Skeletal muscle satellite cell (primary cell): Measurements from ENCODE around the gene FYN.

ENCODE experiments used
- H3K27me3 ChIP-seq: 2 replicates; pipeline ENCODE4 v1.7.0; 2013; ENCODE audit warnings: low read length; ENCODE audit not compliant: control insufficient read depth, insufficient read depth
- H3K36me3 ChIP-seq: 2 replicates; pipeline ENCODE4 v1.7.0; 2013; ENCODE audit warnings: mild to moderate bottlenecking, control low read depth, low read length; ENCODE audit not compliant: insufficient read depth
- H3K4me1 ChIP-seq: 2 replicates; pipeline ENCODE4 v1.7.0; 2013; ENCODE audit warnings: low read length; ENCODE audit not compliant: control insufficient read depth, insufficient read depth
- H3K4me2 ChIP-seq: 2 replicates; pipeline ENCODE4 v1.7.0; 2013; ENCODE audit warnings: mild to moderate bottlenecking, low read length
- H3K4me3 ChIP-seq: 2 replicates; pipeline ENCODE4 v1.7.0; 2013; ENCODE audit warnings: low read length
- H3K9ac ChIP-seq: 2 replicates; pipeline ENCODE4 v1.7.0; 2013; ENCODE audit warnings: mild to moderate bottlenecking, low read depth, low read length, moderate library complexity
- H3K9me3 ChIP-seq: replicated peaks from 2 replicates; pipeline ENCODE4 v1.7.0; 2013; ENCODE audit warnings: mild to moderate bottlenecking, control low read depth, low read length

The FYN gene

GRCh38 chr6:111631903-111632460 lies 241.3 kb downstream of the FYN start:
- Histone ChIP-seq H3K9ac (no peak overlapping the region), H3K9me3 (no peaks in the 10 kb centered on the region), H3K36me3 (no peaks in the 10 kb centered on the region), H3K4me2 (no peak overlapping the region), H3K4me3 (no peak overlapping the region), H3K4me1 (no peaks in the 10 kb centered on the region), H3K27me3 (no peaks in the 10 kb centered on the region)

- Histone ChIP-seq H3K27me3 (no peaks in the 10 kb centered on the region), H3K9me3 (no peaks in the 10 kb centered on the region), H3K4me1 (peaks cover 8% of the 10 kb centered on the region), H3K36me3 (no peaks in the 10 kb centered on the region), H3K9ac (no peak overlapping the region), H3K4me3 (no peak overlapping the region), H3K4me2 (no peak overlapping the region)
Measured at GRCh38 chr6:111631018-111631417, 242.2 kb downstream of the FYN start.

GRCh38 chr6:111628142-111628850 lies 245.0 kb downstream of the FYN start:
- H3K4me1 ChIP-seq, result peaks cover 23% of the 10 kb centered on the region
- H3K9me3 ChIP-seq, result no peaks in the 10 kb centered on the region
- H3K4me3 ChIP-seq, result no peak overlapping the region
- no peak overlapping the region for H3K4me2 ChIP-seq
- H3K27me3 ChIP-seq, result no peaks in the 10 kb centered on the region
- no peaks in the 10 kb centered on the region for H3K36me3 ChIP-seq
- H3K9ac ChIP-seq, result no peak overlapping the region

GRCh38 chr6:111626441-111626840 lies 246.8 kb downstream of the FYN start:
- Histone ChIP-seq H3K4me2 (peak overlapping the region; percentile 82), H3K4me1 (peaks cover 23% of the 10 kb centered on the region), H3K9me3 (no peaks in the 10 kb centered on the region), H3K36me3 (no peaks in the 10 kb centered on the region), H3K4me3 (peak overlapping the region; percentile 61), H3K27me3 (no peaks in the 10 kb centered on the region), H3K9ac (peak overlapping the region; percentile 61)

- no peaks in the 10 kb centered on the region for H3K27me3 ChIP-seq
- H3K9me3 ChIP-seq, result no peaks in the 10 kb centered on the region
- no peaks in the 10 kb centered on the region for H3K36me3 ChIP-seq
- H3K4me3 ChIP-seq, result peak overlapping the region; percentile 61
- H3K4me2 ChIP-seq, result peak overlapping the region; percentile 82
- peaks cover 23% of the 10 kb centered on the region for H3K4me1 ChIP-seq
- peak overlapping the region; percentile 61 for H3K9ac ChIP-seq
Measured at GRCh38 chr6:111625461-111626391, 247.5 kb downstream of the FYN start.

GRCh38 chr6:111625099-111625416 lies 248.2 kb downstream of the FYN start:
- Histone ChIP-seq H3K9me3 (no peaks in the 10 kb centered on the region), H3K4me1 (peaks cover 23% of the 10 kb centered on the region), H3K4me3 (no peak overlapping the region), H3K9ac (peak overlapping the region; percentile 61), H3K4me2 (peak overlapping the region; percentile 82), H3K36me3 (no peaks in the 10 kb centered on the region), H3K27me3 (no peaks in the 10 kb centered on the region)

GRCh38 chr6:111624401-111625098 lies 248.7 kb downstream of the FYN start:
- Histone ChIP-seq H3K4me2 (no peak overlapping the region), H3K36me3 (no peaks in the 10 kb centered on the region), H3K9me3 (no peaks in the 10 kb centered on the region), H3K27me3 (no peaks in the 10 kb centered on the region), H3K4me3 (no peak overlapping the region), H3K4me1 (peaks cover 23% of the 10 kb centered on the region), H3K9ac (no peak overlapping the region)

GRCh38 chr6:111623046-111623718 lies 250.1 kb downstream of the FYN start:
- Histone ChIP-seq H3K9ac (no peak overlapping the region), H3K36me3 (no peaks in the 10 kb centered on the region), H3K4me3 (no peak overlapping the region), H3K9me3 (no peaks in the 10 kb centered on the region), H3K27me3 (peaks cover 6% of the 10 kb centered on the region), H3K4me1 (peaks cover 23% of the 10 kb centered on the region), H3K4me2 (no peak overlapping the region)

- Histone ChIP-seq H3K9me3 (no peaks in the 10 kb centered on the region), H3K4me3 (no peak overlapping the region), H3K4me1 (peaks cover 8% of the 10 kb centered on the region), H3K4me2 (no peak overlapping the region), H3K27me3 (peaks cover 16% of the 10 kb centered on the region), H3K36me3 (no peaks in the 10 kb centered on the region), H3K9ac (no peak overlapping the region)
Measured at GRCh38 chr6:111620169-111620568, 253.1 kb downstream of the FYN start.

- Histone ChIP-seq H3K9me3 (no peaks in the 10 kb centered on the region), H3K4me1 (no peaks in the 10 kb centered on the region), H3K4me3 (no peak overlapping the region), H3K27me3 (peaks cover 27% of the 10 kb centered on the region), H3K9ac (no peak overlapping the region), H3K36me3 (no peaks in the 10 kb centered on the region), H3K4me2 (no peak overlapping the region)
Measured at GRCh38 chr6:111618407-111618806, 254.8 kb downstream of the FYN start.

GRCh38 chr6:111617149-111617548 lies 256.1 kb downstream of the FYN start:
- Histone ChIP-seq H3K9ac (no peak overlapping the region), H3K4me1 (no peaks in the 10 kb centered on the region), H3K27me3 (peaks cover 27% of the 10 kb centered on the region), H3K36me3 (no peaks in the 10 kb centered on the region), H3K4me2 (no peak overlapping the region), H3K4me3 (no peak overlapping the region), H3K9me3 (no peaks in the 10 kb centered on the region)
